Measurements from ENCODE around the gene RTN4R.

GRCh38 chr22:20258021-20258299 is 10.2 kb downstream of the RTN4R start:
- TF ChIP-seq CTCF (conservative IDR thresholded peaks at IDR 0.05 in 1 of 2, IDR thresholded peaks at IDR 0.05 in 1 of 2; ENCODE audit: low read depth in 1 of 2, low read length in 2 of 2) (no peak), EZH2 (IDR thresholded peaks at IDR 0.05; ENCODE audit: low read length, missing control alignments) (no peak)

Data from fibroblast of lung (primary cell).